GM18858 (cell line): ENCODE results near the gene CFAP58.

Experiments used
- ATAC-seq: cut with Tn5 transposase; IDR thresholded peaks from one replicate; pipeline ENCODE4 v1.9.1; 2021; ENCODE audit not compliant: unreplicated experiment

CFAP58 gene

GRCh38 chr10:104353325-104354048 lies at the start of gene CFAP58:
TSS of gene CFAP58 (plus strand) at chr10:104353833. CDS start at chr10:104353898, 65 bp downstream.
- ATAC-seq: peak; percentile 35

- no peak for ATAC-seq
Observed at GRCh38 chr10:104304356-104304745, 49.3 kb upstream of the CFAP58 start.

- ATAC-seq: no peak
Observed at GRCh38 chr10:104304927-104305326, 48.7 kb upstream of the CFAP58 start.

- ATAC-seq: no peak
Observed at GRCh38 chr10:104306897-104307296, 46.7 kb upstream of the CFAP58 start.

GRCh38 chr10:104307576-104308438 lies 45.8 kb upstream of the CFAP58 start:
- ATAC-seq: no peak

- peak; percentile 86 for ATAC-seq
Observed at GRCh38 chr10:104308439-104308903, 45.2 kb upstream of the CFAP58 start.

GRCh38 chr10:104309980-104310978 lies 43.4 kb upstream of the CFAP58 start:
- ATAC-seq: no peak

- no peak for ATAC-seq
Observed at GRCh38 chr10:104311184-104311720, 42.4 kb upstream of the CFAP58 start.

- no peak for ATAC-seq
Observed at GRCh38 chr10:104314591-104315485, 38.8 kb upstream of the CFAP58 start.

GRCh38 chr10:104315486-104315921 lies 38.1 kb upstream of the CFAP58 start:
- no peak for ATAC-seq

GRCh38 chr10:104316321-104317099 lies 37.1 kb upstream of the CFAP58 start:
- no peak for ATAC-seq

GRCh38 chr10:104317269-104317710 lies 36.3 kb upstream of the CFAP58 start:
- ATAC-seq: no peak

- no peak for ATAC-seq
Observed at GRCh38 chr10:104317726-104318299, 35.8 kb upstream of the CFAP58 start.

GRCh38 chr10:104318326-104318725 lies 35.3 kb upstream of the CFAP58 start:
- no peak for ATAC-seq

GRCh38 chr10:104318810-104319741 lies 34.6 kb upstream of the CFAP58 start:
- no peak for ATAC-seq

GRCh38 chr10:104321226-104321625 lies 32.4 kb upstream of the CFAP58 start:
- ATAC-seq: no peak

GRCh38 chr10:104321725-104322415 lies 31.8 kb upstream of the CFAP58 start:
- ATAC-seq: no peak
